ENCODE measurements around the gene PKDCC. TPM values are rescaled to one million over a fixed set of nuclear protein-coding genes. Genes with fewer than 3 reads are reported as not detected.
A peak's percentile ranks its signal among the peaks of the same experiment; 100 is the strongest.

PKDCC gene
- total and polyA plus RNA-seq, 8 donors, result 8.1 to 60.9 (median 24.5) TPM

DNA sequence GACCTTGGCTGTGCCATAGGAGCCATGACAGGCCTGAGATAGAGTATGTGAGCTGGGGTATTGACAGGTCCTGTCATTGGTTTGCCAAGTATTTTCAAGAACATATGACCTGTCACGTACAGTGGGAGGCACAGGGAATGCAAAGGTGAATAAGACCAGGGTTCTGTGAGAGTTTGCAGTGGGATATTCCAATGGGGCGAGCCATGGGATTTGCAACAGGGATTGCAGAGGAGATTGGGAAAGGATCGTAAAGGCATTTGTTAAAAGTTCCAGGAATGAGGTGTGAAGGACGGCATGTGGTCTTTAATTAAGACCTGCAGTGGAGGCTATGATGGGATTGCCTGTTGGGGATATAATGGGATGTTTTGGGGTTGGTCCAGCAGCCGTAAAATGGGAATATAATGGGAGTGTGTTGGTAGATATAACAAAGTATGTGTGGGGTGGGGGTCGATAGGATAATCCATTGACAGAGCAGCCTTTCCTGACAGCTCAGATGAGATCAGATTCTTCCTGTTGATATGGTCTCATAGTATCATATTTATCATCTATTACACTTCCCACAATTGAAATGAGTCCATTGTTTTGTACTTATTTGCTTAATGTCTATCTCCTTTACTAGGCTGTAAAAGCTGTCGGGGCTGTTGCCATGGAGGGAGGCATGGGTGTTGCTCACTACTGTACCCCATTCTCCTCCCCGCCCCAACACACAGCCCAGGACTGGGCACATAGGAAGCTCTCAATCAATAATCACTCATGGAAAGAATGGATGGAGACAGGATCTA lies 38.1 kb downstream of the PKDCC start:
- TF ChIP-seq, protein P1, sequence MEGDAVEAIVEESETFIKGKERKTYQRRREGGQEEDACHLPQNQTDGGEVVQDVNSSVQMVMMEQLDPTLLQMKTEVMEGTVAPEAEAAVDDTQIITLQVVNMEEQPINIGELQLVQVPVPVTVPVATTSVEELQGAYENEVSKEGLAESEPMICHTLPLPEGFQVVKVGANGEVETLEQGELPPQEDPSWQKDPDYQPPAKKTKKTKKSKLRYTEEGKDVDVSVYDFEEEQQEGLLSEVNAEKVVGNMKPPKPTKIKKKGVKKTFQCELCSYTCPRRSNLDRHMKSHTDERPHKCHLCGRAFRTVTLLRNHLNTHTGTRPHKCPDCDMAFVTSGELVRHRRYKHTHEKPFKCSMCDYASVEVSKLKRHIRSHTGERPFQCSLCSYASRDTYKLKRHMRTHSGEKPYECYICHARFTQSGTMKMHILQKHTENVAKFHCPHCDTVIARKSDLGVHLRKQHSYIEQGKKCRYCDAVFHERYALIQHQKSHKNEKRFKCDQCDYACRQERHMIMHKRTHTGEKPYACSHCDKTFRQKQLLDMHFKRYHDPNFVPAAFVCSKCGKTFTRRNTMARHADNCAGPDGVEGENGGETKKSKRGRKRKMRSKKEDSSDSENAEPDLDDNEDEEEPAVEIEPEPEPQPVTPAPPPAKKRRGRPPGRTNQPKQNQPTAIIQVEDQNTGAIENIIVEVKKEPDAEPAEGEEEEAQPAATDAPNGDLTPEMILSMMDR (IDR thresholded peaks at IDR 0.05), result no peak
- Histone ChIP-seq H3K4me1 (no peaks in the 10 kb centered on the region), H3K27me3 (no peaks in the 10 kb centered on the region), H3K36me3 (no peaks in the 10 kb centered on the region), H3K27ac (no peak overlapping the region), H3K9me3 (no peaks in the 10 kb centered on the region), H3K4me3 (no peak overlapping the region)
- intact Hi-C loops (cut with DNase I), result loop anchor here in 2 of 3 donors (5.0 kb wide), 3 partner anchors 214 to 234 kb away; no protein-coding TSS in a partner anchor
- ATAC-seq, result peak in 2 of 4 donors; percentile 10 to 14
- no peak for FAIRE-seq
- 57% methylated on average over 8 of the region's 8 CpGs for WGBS, 2 donors
- no peak for DNase-seq

DNA sequence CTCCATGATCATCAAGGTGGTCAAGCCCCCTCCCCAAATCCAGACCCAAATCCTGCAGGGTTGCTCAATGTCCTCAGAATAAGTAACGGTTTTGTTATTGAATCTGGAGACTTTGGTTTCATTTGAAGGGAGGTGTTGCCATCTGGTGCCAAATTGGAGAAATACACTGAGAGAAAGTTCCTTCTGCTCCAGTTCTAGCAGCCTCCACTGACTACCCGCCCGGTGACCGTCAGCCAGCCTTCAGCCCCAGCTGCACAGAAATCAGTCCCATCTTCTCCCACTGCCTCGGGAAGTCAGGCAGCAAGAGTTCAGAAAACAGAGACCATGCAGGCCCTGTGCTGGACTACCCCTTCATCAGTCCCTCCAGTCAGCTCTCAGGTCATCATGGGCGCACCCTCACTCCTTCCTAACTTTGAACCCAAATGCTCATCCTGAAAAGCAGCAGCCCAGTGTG lies 38.7 kb downstream of the PKDCC start:
- FAIRE-seq (no peak), ATAC-seq (peak; percentile 72 to 87 (median 86)), DNase-seq (peak in 3 of 6 donors; percentile 38 to 65 (median 60))
- no peaks in the 10 kb centered on the region for H3K27me3 ChIP-seq
- H3K9me3 ChIP-seq, result no peaks in the 10 kb centered on the region
- no peak overlapping the region for H3K4me3 ChIP-seq
- intact Hi-C loops (cut with DNase I), result loop anchor here in 2 of 3 donors (5.0 kb wide), 3 partner anchors 214 to 234 kb away; no protein-coding TSS in a partner anchor
- H3K4me1 ChIP-seq, result peaks cover 0 to under 1% (median 0%) of the 10 kb centered on the region in 3 donors
- WGBS, 2 donors, result 17 to 19% methylated on average over 6 of the region's 6 CpGs
- H3K36me3 ChIP-seq, result no peaks in the 10 kb centered on the region
- TF ChIP-seq, protein P1 (IDR thresholded peaks at IDR 0.05), result peak; percentile 34 to 62 (median 50)
- H3K27ac ChIP-seq, result no peak overlapping the region

DNA sequence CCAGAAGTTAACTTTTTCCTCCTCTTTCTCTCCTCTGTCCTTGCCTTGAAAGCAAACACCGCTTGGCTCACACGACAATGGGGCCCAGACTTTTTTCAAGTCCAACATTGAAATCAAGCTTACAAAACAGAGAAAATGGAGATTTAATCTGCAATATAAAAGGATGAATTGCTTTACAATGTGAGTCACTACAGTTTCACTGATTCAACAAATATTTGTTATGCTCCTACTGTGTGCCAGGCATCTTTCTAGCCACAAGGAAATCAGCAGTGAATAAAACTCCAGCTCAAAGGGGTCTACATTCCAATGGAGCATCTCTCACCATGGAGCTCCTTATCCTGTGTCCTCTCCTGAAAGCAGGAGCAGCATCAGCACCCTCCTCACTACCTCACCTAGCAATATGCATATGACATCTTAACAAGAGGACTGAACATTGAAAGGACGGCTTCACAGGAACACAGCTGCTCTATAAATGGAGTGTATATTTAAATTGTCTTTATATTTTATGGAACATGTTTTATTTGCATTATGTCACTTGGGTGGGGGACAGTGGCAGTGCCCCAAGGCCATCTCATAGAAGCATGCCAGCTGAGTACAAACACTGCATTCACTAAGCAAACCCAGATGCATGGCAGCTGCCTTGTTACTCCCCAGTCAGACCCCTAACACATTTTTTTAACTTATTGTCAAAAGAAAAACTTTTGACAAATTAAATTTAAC lies 39.5 kb downstream of the PKDCC start:
- Histone ChIP-seq H3K36me3 (no peaks in the 10 kb centered on the region), H3K4me3 (no peak overlapping the region), H3K9me3 (no peaks in the 10 kb centered on the region), H3K27ac (no peak overlapping the region), H3K27me3 (no peaks in the 10 kb centered on the region), H3K4me1 (peaks cover 0 to 8% (median 7%) of the 10 kb centered on the region in 3 donors)
- no peak for FAIRE-seq
- intact Hi-C loops (cut with DNase I), result loop anchor here in 2 of 3 donors (5.0 kb wide), 3 partner anchors 215 to 235 kb away; no protein-coding TSS in a partner anchor
- no peak for DNase-seq
- TF ChIP-seq, protein P1 (IDR thresholded peaks at IDR 0.05), result no peak
- WGBS, 2 donors, result 88 to 95% methylated on average over 3 of the region's 3 CpGs
- no peak for ATAC-seq

DNA sequence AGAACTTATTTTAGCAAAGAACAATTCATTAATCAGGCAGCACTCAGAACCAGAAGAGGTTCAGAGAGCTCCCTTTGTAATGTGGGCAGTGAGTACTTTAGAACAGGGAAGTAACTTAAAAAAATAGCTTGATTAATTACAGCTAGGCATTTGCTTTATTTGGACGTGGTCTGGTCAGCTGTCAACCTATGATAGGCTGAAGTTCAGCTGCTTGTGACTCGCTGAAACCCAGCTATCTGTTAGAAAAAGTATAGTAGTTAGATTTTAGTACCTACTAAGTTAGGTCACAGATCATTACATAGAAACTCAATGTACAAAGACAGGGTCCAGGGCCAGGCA lies 40.0 kb downstream of the PKDCC start:
- TF ChIP-seq, protein P1 (IDR thresholded peaks at IDR 0.05), result no peak
- 16 to 21% methylated on average over 2 of the region's 2 CpGs for WGBS, 2 donors
- no peak overlapping the region for H3K4me3 ChIP-seq
- DNase-seq, result no peak
- no peak overlapping the region for H3K27ac ChIP-seq
- peaks cover 0 to 8% (median 7%) of the 10 kb centered on the region in 3 donors for H3K4me1 ChIP-seq
- FAIRE-seq, result no peak
- no peaks in the 10 kb centered on the region for H3K9me3 ChIP-seq
- intact Hi-C loops (cut with DNase I), result loop anchor here in 2 of 3 donors (5.0 kb wide), 3 partner anchors 216 to 236 kb away; no protein-coding TSS in a partner anchor
- no peak for ATAC-seq
- H3K36me3 ChIP-seq, result no peaks in the 10 kb centered on the region
- H3K27me3 ChIP-seq, result no peaks in the 10 kb centered on the region
